Ishikawa (cell line): ENCODE results near the gene ALDH1L1.
A peak's percentile ranks its signal among the peaks of the same experiment; 100 is the strongest.

Experiments
- CEBPB ChIP-seq: IDR thresholded peaks from 2 replicates; pipeline ENCODE4 v1.6.1; 2012
- CREB1 ChIP-seq: IDR thresholded peaks from 2 replicates; pipeline ENCODE4 v1.6.1; 2012; ENCODE audit warnings: low read depth
- EGR1 ChIP-seq: IDR thresholded peaks from 2 replicates; pipeline ENCODE4 v1.6.1; 2012
- EP300 ChIP-seq: IDR thresholded peaks from 2 replicates; pipeline ENCODE4 v1.6.1; 2012; ENCODE audit warnings: borderline replicate concordance
- FOXM1 ChIP-seq: IDR thresholded peaks from 2 replicates; pipeline ENCODE4 v1.6.1; 2012; ENCODE audit warnings: low read depth, borderline replicate concordance
- NFIC ChIP-seq: IDR thresholded peaks from 2 replicates; pipeline ENCODE4 v1.6.1; 2012
- RAD21 ChIP-seq: IDR thresholded peaks from 2 replicates; pipeline ENCODE4 v1.6.1; 2012; ENCODE audit warnings: low read depth
- TAF1 ChIP-seq: IDR thresholded peaks from 2 replicates; pipeline ENCODE4 v1.6.1; 2012; ENCODE audit warnings: low read depth, mild to moderate bottlenecking
- TCF12 ChIP-seq: IDR thresholded peaks from 2 replicates; pipeline ENCODE4 v1.6.1; 2012; ENCODE audit warnings: low read depth
- TEAD4 ChIP-seq: IDR thresholded peaks from 2 replicates; pipeline ENCODE4 v1.6.1; 2012
- YY1 ChIP-seq: IDR thresholded peaks from 2 replicates; pipeline ENCODE4 v1.6.1; 2012; ENCODE audit warnings: low read depth
- ZBTB7A ChIP-seq: IDR thresholded peaks from 2 replicates; pipeline ENCODE4 v1.6.1; 2012; ENCODE audit warnings: low read depth
- TF ChIP-seq, protein P1 (sequence below): IDR thresholded peaks from 2 replicates; pipeline ENCODE4 v1.6.1; 2012
- TF ChIP-seq, protein P2 (sequence below): IDR thresholded peaks from 2 replicates; pipeline ENCODE4 v1.6.1; 2012; ENCODE audit warnings: low read depth, mild to moderate bottlenecking
- TF ChIP-seq, protein P3 (sequence below): IDR thresholded peaks from 2 replicates; pipeline ENCODE4 v1.6.1; 2012

The ALDH1L1 gene

DNA sequence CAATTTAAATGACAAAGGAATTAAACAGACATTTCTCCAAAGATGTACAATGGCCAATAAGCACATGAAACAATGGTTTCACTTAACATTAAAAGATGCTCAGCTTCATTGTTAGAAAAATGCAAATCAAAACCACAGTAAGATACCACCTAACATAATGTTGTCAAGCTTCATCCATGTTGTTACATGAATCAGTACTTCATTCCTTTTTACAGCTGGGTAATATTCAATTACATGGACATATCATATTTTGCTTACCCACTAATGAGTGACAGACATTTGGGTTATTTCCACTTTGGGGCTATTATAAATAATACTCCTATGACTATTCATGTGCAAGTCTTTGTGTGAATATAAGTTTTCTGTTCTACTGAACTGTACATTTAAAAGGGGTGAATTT is 104.2 kb downstream of the ALDH1L1 start:
- TF ChIP-seq CEBPB (no peak), FOXM1 (no peak), CREB1 (no peak), YY1 (no peak), TCF12 (no peak)
- TF ChIP-seq, protein P1, sequence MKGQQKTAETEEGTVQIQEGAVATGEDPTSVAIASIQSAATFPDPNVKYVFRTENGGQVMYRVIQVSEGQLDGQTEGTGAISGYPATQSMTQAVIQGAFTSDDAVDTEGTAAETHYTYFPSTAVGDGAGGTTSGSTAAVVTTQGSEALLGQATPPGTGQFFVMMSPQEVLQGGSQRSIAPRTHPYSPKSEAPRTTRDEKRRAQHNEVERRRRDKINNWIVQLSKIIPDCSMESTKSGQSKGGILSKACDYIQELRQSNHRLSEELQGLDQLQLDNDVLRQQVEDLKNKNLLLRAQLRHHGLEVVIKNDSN = no peak

DNA sequence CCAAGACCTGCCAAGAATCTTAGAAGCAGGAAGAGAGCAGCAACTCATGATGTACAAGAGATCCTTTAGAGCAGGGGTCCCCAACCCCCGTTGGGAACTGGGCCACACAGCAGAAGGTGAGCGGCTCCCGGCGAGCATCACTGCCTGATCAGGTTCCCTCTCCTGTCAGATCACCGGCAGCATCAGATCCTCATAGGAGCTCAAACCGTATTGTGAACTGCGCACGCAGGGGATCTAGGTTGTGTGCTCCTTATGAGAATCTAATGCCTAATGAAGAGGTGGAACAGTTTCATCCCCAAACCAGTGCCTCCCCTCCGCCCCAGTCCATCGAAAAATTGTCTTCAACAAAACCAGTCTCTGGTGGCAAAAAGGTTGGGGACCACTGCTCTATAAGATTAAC is 110.2 kb downstream of the ALDH1L1 start:
- TF ChIP-seq TCF12 = no peak
- TF ChIP-seq ZBTB7A = no peak
- TF ChIP-seq TAF1 = no peak
- TF ChIP-seq CREB1 = no peak
- no peak for TF ChIP-seq CEBPB
- TF ChIP-seq YY1 = no peak
- TF ChIP-seq TEAD4 = no peak
- no peak for TF ChIP-seq EGR1
- TF ChIP-seq, protein P2, sequence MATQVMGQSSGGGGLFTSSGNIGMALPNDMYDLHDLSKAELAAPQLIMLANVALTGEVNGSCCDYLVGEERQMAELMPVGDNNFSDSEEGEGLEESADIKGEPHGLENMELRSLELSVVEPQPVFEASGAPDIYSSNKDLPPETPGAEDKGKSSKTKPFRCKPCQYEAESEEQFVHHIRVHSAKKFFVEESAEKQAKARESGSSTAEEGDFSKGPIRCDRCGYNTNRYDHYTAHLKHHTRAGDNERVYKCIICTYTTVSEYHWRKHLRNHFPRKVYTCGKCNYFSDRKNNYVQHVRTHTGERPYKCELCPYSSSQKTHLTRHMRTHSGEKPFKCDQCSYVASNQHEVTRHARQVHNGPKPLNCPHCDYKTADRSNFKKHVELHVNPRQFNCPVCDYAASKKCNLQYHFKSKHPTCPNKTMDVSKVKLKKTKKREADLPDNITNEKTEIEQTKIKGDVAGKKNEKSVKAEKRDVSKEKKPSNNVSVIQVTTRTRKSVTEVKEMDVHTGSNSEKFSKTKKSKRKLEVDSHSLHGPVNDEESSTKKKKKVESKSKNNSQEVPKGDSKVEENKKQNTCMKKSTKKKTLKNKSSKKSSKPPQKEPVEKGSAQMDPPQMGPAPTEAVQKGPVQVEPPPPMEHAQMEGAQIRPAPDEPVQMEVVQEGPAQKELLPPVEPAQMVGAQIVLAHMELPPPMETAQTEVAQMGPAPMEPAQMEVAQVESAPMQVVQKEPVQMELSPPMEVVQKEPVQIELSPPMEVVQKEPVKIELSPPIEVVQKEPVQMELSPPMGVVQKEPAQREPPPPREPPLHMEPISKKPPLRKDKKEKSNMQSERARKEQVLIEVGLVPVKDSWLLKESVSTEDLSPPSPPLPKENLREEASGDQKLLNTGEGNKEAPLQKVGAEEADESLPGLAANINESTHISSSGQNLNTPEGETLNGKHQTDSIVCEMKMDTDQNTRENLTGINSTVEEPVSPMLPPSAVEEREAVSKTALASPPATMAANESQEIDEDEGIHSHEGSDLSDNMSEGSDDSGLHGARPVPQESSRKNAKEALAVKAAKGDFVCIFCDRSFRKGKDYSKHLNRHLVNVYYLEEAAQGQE = no peak
- TF ChIP-seq, protein P3, sequence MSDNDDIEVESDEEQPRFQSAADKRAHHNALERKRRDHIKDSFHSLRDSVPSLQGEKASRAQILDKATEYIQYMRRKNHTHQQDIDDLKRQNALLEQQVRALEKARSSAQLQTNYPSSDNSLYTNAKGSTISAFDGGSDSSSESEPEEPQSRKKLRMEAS = no peak
- TF ChIP-seq, protein P1 = no peak
- no peak for TF ChIP-seq FOXM1
- no peak for TF ChIP-seq EP300
- TF ChIP-seq RAD21 = no peak
- TF ChIP-seq NFIC = no peak

DNA sequence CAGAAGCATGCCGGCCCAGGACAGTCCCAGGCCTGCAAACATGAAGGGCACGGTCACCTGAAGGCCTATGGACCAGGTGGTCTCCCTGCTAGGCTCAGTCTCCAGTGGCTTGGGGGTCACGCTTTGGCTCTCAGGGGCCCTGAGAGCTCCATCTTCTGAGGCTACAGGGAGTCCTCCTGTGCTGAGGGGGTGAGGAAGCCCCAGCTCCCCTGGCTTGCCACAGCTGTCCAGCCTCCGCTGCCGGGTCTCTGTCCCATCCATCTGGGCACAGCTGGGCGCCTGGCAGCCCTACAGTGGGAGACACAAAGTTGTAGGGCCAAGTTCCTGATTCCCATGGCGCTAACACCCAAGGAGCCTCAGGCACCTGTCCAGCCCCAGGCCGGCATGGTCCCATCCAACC is 112.4 kb downstream of the ALDH1L1 start:
- TF ChIP-seq, protein P2 = no peak
- TF ChIP-seq EGR1 (no peak), TAF1 (no peak), TCF12 (no peak)

DNA sequence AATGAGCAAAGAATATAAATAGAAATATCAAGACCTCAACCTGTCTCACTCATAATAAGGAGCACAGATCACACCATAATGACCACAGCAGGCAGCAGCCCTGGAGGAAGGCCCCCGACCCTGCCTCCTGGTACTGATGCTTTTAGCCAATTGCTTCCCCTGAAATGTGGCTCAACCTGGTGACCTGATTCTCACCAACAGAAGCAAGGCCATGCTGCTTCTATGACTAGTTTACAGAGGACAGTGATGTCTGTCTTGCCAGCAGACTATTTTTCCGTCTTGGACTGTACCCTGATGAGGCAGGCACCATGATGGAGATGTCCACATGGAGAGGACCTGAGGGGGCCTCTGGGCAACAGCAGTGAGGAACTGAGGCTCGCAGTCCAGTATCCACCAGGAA is 114.5 kb downstream of the ALDH1L1 start:
- no peak for TF ChIP-seq NFIC
- TF ChIP-seq, protein P1 = no peak
- no peak for TF ChIP-seq EGR1
- TF ChIP-seq EP300 = no peak
- TF ChIP-seq TCF12 = no peak

DNA sequence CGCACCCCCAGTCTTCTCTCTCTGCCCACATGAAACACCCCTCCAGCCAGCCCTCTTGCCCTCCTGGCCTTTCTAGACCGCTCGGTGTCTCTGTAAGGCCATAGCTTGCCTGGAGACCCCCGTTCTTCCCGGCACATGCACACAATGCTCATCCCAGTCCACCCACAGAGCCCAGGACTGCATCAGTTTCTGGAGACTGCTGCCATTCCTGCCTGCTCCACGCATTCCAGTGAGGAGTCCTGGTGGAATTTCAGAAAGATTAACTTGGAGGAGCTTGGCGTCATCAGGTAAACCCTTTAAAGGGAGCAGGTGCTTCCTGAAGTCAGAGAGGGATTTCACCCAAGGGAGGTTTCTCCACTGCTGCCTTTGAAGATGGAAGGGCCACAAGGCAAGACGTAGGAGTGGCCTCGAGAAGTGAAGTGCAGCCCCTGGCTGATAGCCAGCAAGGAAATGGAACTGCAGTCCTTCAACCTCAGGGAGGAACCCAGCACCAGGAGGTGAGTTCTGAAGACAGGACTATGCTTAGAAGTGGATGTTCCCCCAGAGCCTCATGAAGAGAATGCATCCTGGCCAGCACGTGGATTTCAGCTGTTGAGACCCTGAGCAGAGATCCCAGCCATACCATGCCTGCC is 115.6 kb downstream of the ALDH1L1 start:
- TF ChIP-seq NFIC = 0 out of 2 replicates have a peak, but pooled peaks have one; percentile 15
- TF ChIP-seq, protein P1 = no peak
- no peak for TF ChIP-seq TCF12
- TF ChIP-seq TAF1 = no peak
- TF ChIP-seq TEAD4 = no peak
- TF ChIP-seq RAD21 = no peak
- TF ChIP-seq, protein P3 = no peak
